NT2/D1 (cell line): Measurements from ENCODE around the gene C6orf52.

Source experiments
- SUZ12 ChIP-seq: IDR thresholded peaks from 2 replicates; pipeline ENCODE4 v1.6.1; 2011; ENCODE audit not compliant: insufficient read length, insufficient read depth; ENCODE audit errors: extremely low read depth
- YY1 ChIP-seq: IDR thresholded peaks from 2 replicates; pipeline ENCODE4 v1.6.1; 2011; ENCODE audit not compliant: insufficient read length, insufficient read depth
- ZNF274 ChIP-seq: IDR thresholded peaks from 2 replicates; pipeline ENCODE4 v1.6.1; 2011; ENCODE audit warnings: mild to moderate bottlenecking, low read depth, low read length

DNA sequence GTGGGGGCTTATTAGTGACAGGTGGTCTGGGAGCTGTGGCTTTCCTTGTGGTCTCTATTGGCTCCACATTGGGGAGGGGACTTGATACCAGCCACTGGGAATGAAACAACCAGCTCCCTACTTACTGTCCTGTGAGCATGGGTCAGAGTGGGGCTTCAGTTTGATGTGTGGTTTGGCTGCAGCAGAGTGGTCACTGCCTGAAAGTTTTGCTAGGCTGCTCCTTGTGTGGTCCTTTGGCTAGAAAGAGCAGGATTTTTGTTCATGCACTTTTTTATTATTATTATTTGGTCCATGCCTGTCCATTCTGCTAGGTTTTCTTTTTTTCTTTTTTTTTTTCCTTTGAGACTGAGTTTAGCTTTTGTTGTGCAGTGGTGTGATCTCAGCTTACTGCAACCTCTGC, 45.6 kb upstream of the C6orf52 start:
- TF ChIP-seq SUZ12 (no peak), ZNF274 (no peak), YY1 (no peak)
